Measurements from ENCODE around the gene PHKB. TPM values are rescaled to one million over a fixed set of nuclear protein-coding genes. Genes with fewer than 3 reads are reported as not detected.

The PHKB gene
- polyA plus RNA-seq, 3 donors = 49.8 to 53.1 (median 50.8) TPM

DNA sequence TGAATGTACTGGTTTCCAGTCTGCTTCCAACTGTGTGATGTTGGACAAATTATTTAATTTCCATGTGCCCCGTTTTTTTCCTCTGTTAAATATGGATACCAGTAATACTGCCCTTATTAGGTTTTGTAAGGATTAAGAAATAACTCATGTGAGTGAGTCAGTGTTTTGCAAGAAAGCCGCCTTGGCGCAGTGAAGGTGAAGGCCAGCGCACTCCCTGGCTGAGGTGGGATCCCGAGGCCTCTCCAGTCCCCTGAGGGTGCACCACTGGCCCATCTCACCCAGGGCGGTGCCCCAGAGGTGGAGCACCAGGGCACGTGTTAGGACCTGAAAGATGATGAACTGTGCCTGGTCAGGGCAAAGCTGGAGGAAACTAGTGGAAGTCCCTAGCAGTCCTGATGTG lies 43.5 kb downstream of the PHKB start:
- Histone ChIP-seq H3K79me2 (ENCODE audit: insufficient read depth, low read length) (no peaks in the 10 kb centered on the region), H2AFZ (ENCODE audit: insufficient read depth, low read depth, low read length, poor library complexity, severe bottlenecking) (no peak overlapping the region), H3K9ac (ENCODE audit: insufficient read depth, low read length, poor library complexity, severe bottlenecking) (no peak overlapping the region), H3K27ac (ENCODE audit: low read depth in 1 of 2, low read length in 2 of 2) (peak overlapping the region in 1 of 2 donors; percentile 30), H3K36me3 (replicated peaks in 1 of 2; ENCODE audit: control insufficient read depth in 1 of 2, insufficient read depth in 2 of 2, low read length in 2 of 2) (peaks cover 57 to 69% of the 10 kb centered on the region in 2 donors), H3K9me3 (replicated peaks in 1 of 2; ENCODE audit: control insufficient read depth in 1 of 2, insufficient read depth in 1 of 2, low read length in 2 of 2) (no peaks in the 10 kb centered on the region), H3K4me1 (ENCODE audit: control insufficient read depth in 1 of 2, insufficient read depth in 2 of 2, low read length in 2 of 2) (no peaks in the 10 kb centered on the region), H3K4me3 (replicated peaks in 1 of 3; ENCODE audit: low read depth in 2 of 3, low read length in 3 of 3) (no peak overlapping the region), H3K27me3 (ENCODE audit: control insufficient read depth in 2 of 2, insufficient read depth in 2 of 2, low read length in 2 of 2) (no peaks in the 10 kb centered on the region), H4K20me1 (ENCODE audit: insufficient read depth, low read length) (no peaks in the 10 kb centered on the region), H3K4me2 (replicated peaks; ENCODE audit: extremely low read depth, low read length, poor library complexity, severe bottlenecking) (no peak overlapping the region)
- TF ChIP-seq CTCF (IDR thresholded peaks at IDR 0.05) = no peak
- intact Hi-C loops (cut with micrococcal nuclease) = no loop called here
- H3K36me3 Mint-ChIP-seq = peaks cover 65 to 69% of the 10 kb centered on the region in 2 donors
- peaks cover 0 to 1% (median 0%) of the 10 kb centered on the region in 7 donors for H3K9me3 Mint-ChIP-seq
- H3K4me1 Mint-ChIP-seq = peaks cover 9% of the 10 kb centered on the region
- 97% methylated on average over 6 of the region's 7 CpGs for WGBS (ENCODE audit: insufficient coverage)
- H3K4me3 Mint-ChIP-seq = no peak overlapping the region
- DNase-seq = no peak
- H3K27me3 Mint-ChIP-seq (ENCODE audit: low read depth in 3 of 3) = no peaks in the 10 kb centered on the region
- H3K27ac Mint-ChIP-seq = peak overlapping the region in 2 of 7 donors; percentile 42 to 58

GRCh38 chr16:47506800-47507199 lies 45.7 kb downstream of the PHKB start:
- Mint-ChIP-seq H3K4me3 (no peak overlapping the region), H3K36me3 (peaks cover 65 to 72% of the 10 kb centered on the region in 2 donors), H3K27ac (peak overlapping the region in 2 of 7 donors; percentile 9 to 63), H3K9me3 (no peaks in the 10 kb centered on the region), H3K27me3 (ENCODE audit: low read depth in 3 of 3) (no peaks in the 10 kb centered on the region), H3K4me1 (peaks cover 9% of the 10 kb centered on the region)
- intact Hi-C loops (cut with micrococcal nuclease) = no loop called here
- Histone ChIP-seq H3K4me2 (replicated peaks; ENCODE audit: extremely low read depth, low read length, poor library complexity, severe bottlenecking) (no peak overlapping the region), H3K36me3 (replicated peaks in 1 of 2; ENCODE audit: control insufficient read depth in 1 of 2, insufficient read depth in 2 of 2, low read length in 2 of 2) (peaks cover 52 to 69% of the 10 kb centered on the region in 2 donors), H2AFZ (ENCODE audit: insufficient read depth, low read depth, low read length, poor library complexity, severe bottlenecking) (no peak overlapping the region), H3K9ac (ENCODE audit: insufficient read depth, low read length, poor library complexity, severe bottlenecking) (no peak overlapping the region), H3K4me3 (replicated peaks in 1 of 3; ENCODE audit: low read depth in 2 of 3, low read length in 3 of 3) (no peak overlapping the region), H4K20me1 (ENCODE audit: insufficient read depth, low read length) (no peaks in the 10 kb centered on the region), H3K9me3 (replicated peaks in 1 of 2; ENCODE audit: control insufficient read depth in 1 of 2, insufficient read depth in 1 of 2, low read length in 2 of 2) (no peaks in the 10 kb centered on the region), H3K4me1 (ENCODE audit: control insufficient read depth in 1 of 2, insufficient read depth in 2 of 2, low read length in 2 of 2) (no peaks in the 10 kb centered on the region), H3K27ac (ENCODE audit: low read depth in 1 of 2, low read length in 2 of 2) (peak overlapping the region in 1 of 2 donors; percentile 32), H3K27me3 (ENCODE audit: control insufficient read depth in 2 of 2, insufficient read depth in 2 of 2, low read length in 2 of 2) (no peaks in the 10 kb centered on the region), H3K79me2 (ENCODE audit: insufficient read depth, low read length) (no peaks in the 10 kb centered on the region)
- TF ChIP-seq CTCF (IDR thresholded peaks at IDR 0.05) = no peak
- no CpG with 5 or more reads among the region's 2 CpGs for WGBS (ENCODE audit: insufficient coverage)
- DNase-seq = no peak

All from CD14-positive monocyte (primary cell).